ENCODE measurements around the gene CAPZA1.

The CAPZA1 gene

GRCh38 chr1:112676543-112676942 lies 56.9 kb downstream of the CAPZA1 start:
- Histone ChIP-seq H3K36me3 (no peaks in the 10 kb centered on the region), H3K4me3 (ENCODE audit: low read depth, low read length) (no peak overlapping the region), H3K4me1 (no peaks in the 10 kb centered on the region), H3K9me3 (no peaks in the 10 kb centered on the region), H3K27me3 (no peaks in the 10 kb centered on the region)
- DNase-seq = no peak
- TF ChIP-seq CTCF (IDR thresholded peaks at IDR 0.05; ENCODE audit: low read depth, low read length) = no peak

- H3K4me3 ChIP-seq (ENCODE audit: low read depth, low read length) = no peak overlapping the region
- no peaks in the 10 kb centered on the region for H3K4me1 ChIP-seq
- no peaks in the 10 kb centered on the region for H3K9me3 ChIP-seq
- no peaks in the 10 kb centered on the region for H3K27me3 ChIP-seq
- no peak for TF ChIP-seq CTCF (IDR thresholded peaks at IDR 0.05; ENCODE audit: low read depth, low read length)
- no peaks in the 10 kb centered on the region for H3K36me3 ChIP-seq
- no peak for DNase-seq
Observed at GRCh38 chr1:112677501-112677900, 57.9 kb downstream of the CAPZA1 start.

GRCh38 chr1:112678605-112679004 lies 59.0 kb downstream of the CAPZA1 start:
- H3K36me3 ChIP-seq = no peaks in the 10 kb centered on the region
- H3K9me3 ChIP-seq = no peaks in the 10 kb centered on the region
- no peak for DNase-seq
- H3K4me1 ChIP-seq = no peaks in the 10 kb centered on the region
- no peaks in the 10 kb centered on the region for H3K27me3 ChIP-seq
- H3K4me3 ChIP-seq (ENCODE audit: low read depth, low read length) = no peak overlapping the region
- TF ChIP-seq CTCF (IDR thresholded peaks at IDR 0.05; ENCODE audit: low read depth, low read length) = no peak

- no peak for TF ChIP-seq CTCF (IDR thresholded peaks at IDR 0.05; ENCODE audit: low read depth, low read length)
- H3K36me3 ChIP-seq = peaks cover 3% of the 10 kb centered on the region; the same call in 1 of the 2 replicates
- no peaks in the 10 kb centered on the region for H3K4me1 ChIP-seq
- no peak overlapping the region for H3K4me3 ChIP-seq (ENCODE audit: low read depth, low read length)
- no peaks in the 10 kb centered on the region for H3K9me3 ChIP-seq
- no peak for DNase-seq
- H3K27me3 ChIP-seq = no peaks in the 10 kb centered on the region
Observed at GRCh38 chr1:112685913-112686312, 66.3 kb downstream of the CAPZA1 start.

- Histone ChIP-seq H3K4me1 (no peaks in the 10 kb centered on the region), H3K9me3 (no peaks in the 10 kb centered on the region), H3K27me3 (no peaks in the 10 kb centered on the region), H3K36me3 (peaks cover 3% of the 10 kb centered on the region; the same call in 1 of the 2 replicates), H3K4me3 (ENCODE audit: low read depth, low read length) (no peak overlapping the region)
- no peak for DNase-seq
- TF ChIP-seq CTCF (IDR thresholded peaks at IDR 0.05; ENCODE audit: low read depth, low read length) = no peak
Observed at GRCh38 chr1:112686417-112686816, 66.8 kb downstream of the CAPZA1 start.

- Histone ChIP-seq H3K9me3 (no peaks in the 10 kb centered on the region), H3K27me3 (no peaks in the 10 kb centered on the region), H3K4me1 (no peaks in the 10 kb centered on the region), H3K4me3 (ENCODE audit: low read depth, low read length) (no peak overlapping the region), H3K36me3 (peaks cover 3% of the 10 kb centered on the region; the same call in 1 of the 2 replicates)
- no peak for DNase-seq
- no peak for TF ChIP-seq CTCF (IDR thresholded peaks at IDR 0.05; ENCODE audit: low read depth, low read length)
Observed at GRCh38 chr1:112686835-112687234, 67.2 kb downstream of the CAPZA1 start.
